Stimulated activated memory B cell treated with anti-CD40 and anti-IgM and Interleukin-4, amounts not matched to agents 10 μg/mL and 1 μg/mL and 100 μg/mL, for 72 hours (primary cell): Measurements from ENCODE around the gene CAMK2B.
A peak's percentile ranks its signal among the peaks of the same experiment; 100 is the strongest.

Experiments
- ATAC-seq: fragments of 150-1000 bp; cut with Tn5 transposase; 2 replicates; pipeline ENCODE4 v1.10.0; 2021
- H3K27ac Mint-ChIP-seq: one replicate; pipeline ENCODE4 v1.8.0; 2022; ENCODE audit warnings: mild to moderate bottlenecking, mixed read lengths
- H3K27me3 Mint-ChIP-seq: one replicate; pipeline ENCODE4 v1.8.0; 2022; ENCODE audit warnings: mixed read lengths
- H3K36me3 Mint-ChIP-seq: one replicate; pipeline ENCODE4 v1.8.0; 2022; ENCODE audit warnings: mixed read lengths
- H3K4me1 Mint-ChIP-seq: one replicate; pipeline ENCODE4 v1.8.0; 2022; ENCODE audit warnings: mixed read lengths
- H3K4me3 Mint-ChIP-seq: one replicate; pipeline ENCODE4 v1.8.0; 2022; ENCODE audit warnings: mild to moderate bottlenecking, moderate library complexity, mixed read lengths
- H3K9me3 Mint-ChIP-seq: one replicate; pipeline ENCODE4 v1.8.0; 2022; ENCODE audit warnings: mixed read lengths

The CAMK2B gene

DNA sequence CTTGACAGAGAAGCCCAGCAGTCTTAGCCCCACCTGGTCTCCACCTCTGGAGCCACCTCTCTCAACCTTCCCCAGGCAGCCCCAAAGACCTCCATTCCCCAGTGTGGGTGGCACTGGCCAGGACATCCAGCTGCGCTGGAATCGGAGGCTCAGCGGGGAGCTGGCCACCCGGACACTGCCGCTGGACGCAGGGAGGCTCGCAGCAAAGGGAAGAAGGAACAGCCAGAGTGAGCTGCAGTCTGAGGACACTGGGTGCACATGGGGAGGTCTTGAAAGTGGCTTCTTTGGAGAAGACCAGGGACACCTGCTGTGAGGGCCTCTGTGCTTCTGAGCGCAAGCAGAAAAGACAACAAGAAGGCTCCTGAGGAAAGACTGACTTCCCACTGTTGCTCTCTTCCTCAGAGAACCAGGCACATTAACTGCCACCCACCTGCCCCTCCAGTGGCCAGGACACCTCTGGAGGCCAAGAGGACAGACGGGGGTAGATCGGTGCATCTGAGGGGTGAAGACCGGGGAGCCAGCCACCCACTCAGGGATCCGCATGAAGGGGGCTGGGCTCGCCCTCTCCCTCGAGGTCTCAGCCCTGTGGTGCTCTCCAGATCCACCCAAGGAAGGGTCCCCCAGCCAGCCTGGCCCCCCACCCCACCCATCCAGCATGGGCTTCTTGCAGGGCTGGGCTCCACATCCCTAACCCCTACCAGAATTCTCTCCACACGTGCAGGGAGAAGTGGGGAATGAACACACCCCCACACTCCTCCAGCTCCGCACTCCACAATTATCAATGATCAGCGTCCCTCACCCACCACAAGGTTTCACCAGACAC, 1.8 kb downstream of the CAMK2B start:
- H3K4me3 Mint-ChIP-seq, result peak overlapping the region; percentile 27
- peaks cover 47% of the 10 kb centered on the region for H3K27me3 Mint-ChIP-seq
- H3K27ac Mint-ChIP-seq, result no peak overlapping the region
- peaks cover 4% of the 10 kb centered on the region for H3K9me3 Mint-ChIP-seq
- no peak for ATAC-seq
- no peaks in the 10 kb centered on the region for H3K36me3 Mint-ChIP-seq
- H3K4me1 Mint-ChIP-seq, result peaks cover 24% of the 10 kb centered on the region

DNA sequence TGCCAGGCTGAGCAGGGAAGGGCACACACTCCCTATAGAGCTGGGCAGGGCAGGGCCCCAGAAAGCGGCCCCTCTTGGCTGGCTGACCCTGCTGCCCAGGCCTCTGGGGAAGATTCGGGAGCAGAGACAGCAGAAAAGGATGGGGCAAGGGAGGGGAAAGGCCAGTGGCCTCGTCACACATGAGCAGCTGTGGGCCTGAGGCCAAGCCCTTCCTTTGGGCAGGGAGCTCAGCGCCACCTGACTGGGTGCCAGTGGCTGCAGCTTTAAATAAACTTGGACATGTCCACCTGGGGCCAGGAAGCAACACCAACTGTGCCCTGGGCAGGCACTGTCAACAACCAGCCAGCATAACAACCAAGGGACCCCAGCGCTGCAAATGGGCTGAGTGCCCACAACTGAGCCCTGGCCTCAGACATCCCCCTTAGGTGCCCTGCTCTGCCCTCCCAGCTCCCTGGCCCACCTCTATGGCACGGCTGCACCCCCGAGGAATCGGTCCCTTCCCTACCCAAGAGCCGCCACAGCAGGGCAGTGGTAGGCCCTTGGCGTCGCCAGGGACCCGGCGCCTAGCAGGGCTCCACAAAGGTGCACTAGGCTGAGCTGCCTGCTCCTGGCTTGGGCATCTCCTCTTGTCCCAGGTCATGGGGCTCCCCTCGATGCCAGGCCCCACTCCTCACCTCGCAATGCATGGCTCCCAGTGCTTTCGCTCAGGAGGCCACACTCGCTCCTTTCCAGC, 2.6 kb downstream of the CAMK2B start:
- no peak overlapping the region for H3K4me3 Mint-ChIP-seq
- peaks cover 24% of the 10 kb centered on the region for H3K4me1 Mint-ChIP-seq
- H3K27ac Mint-ChIP-seq, result no peak overlapping the region
- H3K27me3 Mint-ChIP-seq, result peaks cover 47% of the 10 kb centered on the region
- no peaks in the 10 kb centered on the region for H3K9me3 Mint-ChIP-seq
- H3K36me3 Mint-ChIP-seq, result no peaks in the 10 kb centered on the region
- no peak for ATAC-seq

DNA sequence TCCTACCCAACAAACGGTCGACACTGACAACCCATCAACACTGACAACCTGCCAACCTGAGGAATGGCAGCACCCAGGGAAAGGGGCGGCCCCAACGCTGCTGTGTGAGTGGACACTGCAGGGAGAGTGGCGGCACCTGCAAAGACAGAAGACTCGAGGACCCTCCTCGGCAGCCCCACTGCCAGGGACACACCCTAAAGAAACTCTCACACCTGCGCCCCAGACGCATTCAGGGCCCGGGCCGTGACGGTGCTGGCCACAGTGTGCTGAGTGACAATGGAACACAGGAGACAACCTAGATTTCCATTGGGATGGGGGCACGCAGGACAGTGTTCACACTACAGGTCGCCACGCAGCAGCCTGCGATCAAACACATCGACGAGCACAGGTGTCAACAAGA, 3.6 kb downstream of the CAMK2B start:
- Mint-ChIP-seq H3K36me3 (no peaks in the 10 kb centered on the region), H3K4me3 (no peak overlapping the region), H3K27me3 (peaks cover 44% of the 10 kb centered on the region), H3K27ac (no peak overlapping the region), H3K9me3 (no peaks in the 10 kb centered on the region), H3K4me1 (peaks cover 23% of the 10 kb centered on the region)
- no peak for ATAC-seq

DNA sequence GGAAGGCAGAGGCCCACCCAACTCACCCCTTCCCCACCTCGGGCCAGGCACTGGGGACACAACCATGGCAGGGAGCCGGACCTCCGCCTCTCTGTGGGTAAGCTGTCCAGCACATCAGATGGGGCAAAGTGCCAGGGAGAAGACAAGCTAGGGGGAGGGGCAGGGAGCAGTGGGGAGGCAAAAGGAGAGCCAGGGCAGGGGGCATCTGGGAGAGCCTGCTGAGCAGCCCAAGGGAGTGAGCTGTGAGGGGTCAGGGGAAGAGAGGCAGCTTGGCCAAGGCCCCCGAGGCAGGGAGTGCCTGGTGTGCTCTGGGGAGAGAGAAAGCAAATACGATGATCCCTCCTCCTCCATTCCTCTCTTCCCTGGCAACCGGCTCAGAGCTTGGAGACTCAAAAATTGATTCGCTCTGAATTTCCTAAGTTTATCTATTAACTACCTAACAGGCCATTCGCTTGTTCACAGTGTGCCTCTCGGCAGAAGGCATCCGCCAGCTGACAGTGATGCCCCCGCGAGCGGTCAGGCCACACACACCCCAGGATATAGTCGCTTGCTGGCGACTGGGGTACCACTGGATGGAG, 4.5 kb downstream of the CAMK2B start:
- Mint-ChIP-seq H3K4me1 (peaks cover 14% of the 10 kb centered on the region), H3K9me3 (no peaks in the 10 kb centered on the region), H3K27me3 (peaks cover 35% of the 10 kb centered on the region), H3K4me3 (no peak overlapping the region), H3K27ac (no peak overlapping the region), H3K36me3 (no peaks in the 10 kb centered on the region)
- ATAC-seq, result no peak

DNA sequence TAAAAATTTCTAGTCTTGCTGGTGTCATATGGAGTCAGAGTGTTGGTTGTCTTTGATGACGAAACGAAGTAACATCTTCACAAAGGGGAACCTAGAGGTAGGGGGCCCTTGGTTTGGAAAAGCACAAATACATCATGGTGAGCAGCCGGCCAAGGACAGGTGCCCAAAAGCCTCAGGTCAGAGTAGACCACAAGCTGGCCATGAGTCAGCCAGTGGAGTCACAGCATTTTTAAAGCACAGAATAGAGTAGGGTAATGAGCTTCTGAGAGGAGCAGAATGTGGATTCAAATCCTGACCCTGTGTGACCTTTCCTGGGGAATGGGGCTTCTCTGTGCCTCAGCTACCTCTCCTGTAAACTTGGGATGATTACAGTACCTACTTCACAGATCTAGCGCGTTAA, 5.3 kb downstream of the CAMK2B start:
- Mint-ChIP-seq H3K27me3 (peaks cover 29% of the 10 kb centered on the region), H3K4me3 (no peak overlapping the region), H3K27ac (no peak overlapping the region), H3K4me1 (peaks cover 10% of the 10 kb centered on the region), H3K36me3 (no peaks in the 10 kb centered on the region), H3K9me3 (no peaks in the 10 kb centered on the region)
- ATAC-seq, result no peak

DNA sequence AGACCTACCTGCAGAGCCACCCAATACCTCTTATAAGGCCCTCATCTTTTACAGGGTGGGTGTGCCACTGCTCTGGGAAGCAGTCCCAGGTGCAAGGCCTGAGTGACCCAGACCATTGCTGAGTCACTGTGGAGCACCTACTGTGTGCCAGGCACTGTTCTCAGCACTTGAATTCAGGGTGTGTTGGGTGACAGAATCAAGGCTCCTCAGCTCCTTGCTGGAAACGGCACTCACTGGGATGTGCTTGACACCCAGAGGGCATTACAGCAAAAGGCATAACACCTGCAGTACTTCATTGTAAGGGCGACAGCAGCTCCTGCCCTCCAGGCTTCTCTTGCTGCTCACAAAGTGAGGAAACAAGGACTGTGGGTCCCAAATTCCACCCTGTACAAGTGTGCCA, 7.1 kb downstream of the CAMK2B start:
- no peak overlapping the region for H3K4me3 Mint-ChIP-seq
- no peak overlapping the region for H3K27ac Mint-ChIP-seq
- H3K4me1 Mint-ChIP-seq, result no peaks in the 10 kb centered on the region
- peaks cover 21% of the 10 kb centered on the region for H3K27me3 Mint-ChIP-seq
- no peaks in the 10 kb centered on the region for H3K36me3 Mint-ChIP-seq
- no peaks in the 10 kb centered on the region for H3K9me3 Mint-ChIP-seq
- ATAC-seq, result no peak

DNA sequence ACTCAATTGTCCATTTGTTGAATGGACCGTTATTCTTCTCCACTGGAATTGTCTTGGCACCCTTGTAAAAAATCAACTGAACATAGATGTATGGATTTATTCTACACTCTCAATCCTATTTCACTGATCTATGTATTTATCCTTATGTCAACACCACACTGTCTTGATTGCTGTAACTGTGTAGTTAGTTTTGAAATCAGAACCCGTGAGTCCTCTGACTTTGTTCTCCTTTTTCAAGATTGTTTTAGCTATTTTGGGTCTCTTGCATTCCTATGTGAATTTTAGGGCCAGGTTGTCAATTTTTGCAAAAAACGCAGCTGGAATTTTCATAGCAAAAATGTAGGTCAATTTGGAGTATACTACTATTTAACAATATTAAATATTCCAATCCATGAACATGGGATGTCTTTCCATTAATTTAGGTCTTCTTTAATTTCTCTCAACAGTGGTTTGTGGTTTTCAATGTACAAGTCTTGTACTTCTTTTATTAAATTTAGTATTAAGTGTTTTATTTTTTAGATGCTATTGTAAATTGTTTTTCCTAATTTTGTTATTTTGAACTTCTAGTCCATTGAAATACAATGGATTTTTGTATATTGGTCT, 10.0 kb downstream of the CAMK2B start:
- H3K36me3 Mint-ChIP-seq, result no peaks in the 10 kb centered on the region
- H3K9me3 Mint-ChIP-seq, result no peaks in the 10 kb centered on the region

DNA sequence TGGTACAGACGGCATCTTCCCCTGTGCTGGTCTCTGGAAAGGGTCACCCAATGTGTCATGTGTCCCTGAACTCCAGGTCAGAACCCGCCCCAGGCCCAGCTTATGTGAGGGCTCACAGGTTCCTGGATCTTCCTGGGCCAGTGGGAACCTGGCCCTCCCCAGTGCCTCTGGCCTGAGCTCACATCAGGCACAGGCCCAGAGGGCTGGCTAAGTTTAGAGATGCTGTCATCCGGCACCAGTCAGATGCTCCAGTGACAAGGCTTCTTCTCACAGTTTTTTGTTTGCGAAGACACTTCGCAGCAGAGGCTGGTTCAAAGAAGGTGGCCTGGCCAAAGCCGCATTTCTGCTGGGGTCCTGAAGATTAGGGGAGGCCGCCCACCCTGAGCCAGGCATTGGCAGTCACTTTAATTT, 11.8 kb downstream of the CAMK2B start:
- Mint-ChIP-seq H3K27me3 (peaks cover 11% of the 10 kb centered on the region), H3K4me1 (no peaks in the 10 kb centered on the region), H3K27ac (no peak overlapping the region), H3K36me3 (no peaks in the 10 kb centered on the region), H3K9me3 (no peaks in the 10 kb centered on the region), H3K4me3 (no peak overlapping the region)
- ATAC-seq, result no peak

More for the DNA sequence above, 10.0 kb downstream of the CAMK2B start:
- Mint-ChIP-seq H3K27ac (no peak overlapping the region), H3K4me3 (no peak overlapping the region), H3K27me3 (peaks cover 8% of the 10 kb centered on the region), H3K4me1 (no peaks in the 10 kb centered on the region)
- ATAC-seq, result no peak

DNA sequence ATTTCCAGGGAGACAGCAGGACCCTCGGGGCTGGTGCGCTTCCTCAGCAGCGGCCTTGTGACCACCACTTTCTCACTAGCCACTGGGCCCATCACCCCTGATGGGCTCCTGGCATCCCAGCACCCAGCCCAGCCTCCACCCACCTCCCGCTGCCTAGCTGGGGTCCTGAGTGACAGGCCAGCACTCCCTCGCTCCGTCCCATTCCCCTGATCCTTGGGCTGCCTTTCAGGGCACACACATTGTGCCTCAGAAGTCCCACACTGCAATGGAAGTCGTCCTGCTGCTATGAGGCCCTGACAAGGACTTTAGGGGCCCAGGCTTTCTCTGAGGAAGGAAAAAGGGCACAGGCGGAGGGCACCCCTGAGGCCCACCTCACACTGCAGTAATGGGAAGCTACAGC, 12.4 kb downstream of the CAMK2B start:
- Mint-ChIP-seq H3K4me3 (no peak overlapping the region), H3K27ac (no peak overlapping the region), H3K36me3 (no peaks in the 10 kb centered on the region), H3K4me1 (no peaks in the 10 kb centered on the region), H3K27me3 (peaks cover 17% of the 10 kb centered on the region), H3K9me3 (no peaks in the 10 kb centered on the region)
- ATAC-seq, result no peak

DNA sequence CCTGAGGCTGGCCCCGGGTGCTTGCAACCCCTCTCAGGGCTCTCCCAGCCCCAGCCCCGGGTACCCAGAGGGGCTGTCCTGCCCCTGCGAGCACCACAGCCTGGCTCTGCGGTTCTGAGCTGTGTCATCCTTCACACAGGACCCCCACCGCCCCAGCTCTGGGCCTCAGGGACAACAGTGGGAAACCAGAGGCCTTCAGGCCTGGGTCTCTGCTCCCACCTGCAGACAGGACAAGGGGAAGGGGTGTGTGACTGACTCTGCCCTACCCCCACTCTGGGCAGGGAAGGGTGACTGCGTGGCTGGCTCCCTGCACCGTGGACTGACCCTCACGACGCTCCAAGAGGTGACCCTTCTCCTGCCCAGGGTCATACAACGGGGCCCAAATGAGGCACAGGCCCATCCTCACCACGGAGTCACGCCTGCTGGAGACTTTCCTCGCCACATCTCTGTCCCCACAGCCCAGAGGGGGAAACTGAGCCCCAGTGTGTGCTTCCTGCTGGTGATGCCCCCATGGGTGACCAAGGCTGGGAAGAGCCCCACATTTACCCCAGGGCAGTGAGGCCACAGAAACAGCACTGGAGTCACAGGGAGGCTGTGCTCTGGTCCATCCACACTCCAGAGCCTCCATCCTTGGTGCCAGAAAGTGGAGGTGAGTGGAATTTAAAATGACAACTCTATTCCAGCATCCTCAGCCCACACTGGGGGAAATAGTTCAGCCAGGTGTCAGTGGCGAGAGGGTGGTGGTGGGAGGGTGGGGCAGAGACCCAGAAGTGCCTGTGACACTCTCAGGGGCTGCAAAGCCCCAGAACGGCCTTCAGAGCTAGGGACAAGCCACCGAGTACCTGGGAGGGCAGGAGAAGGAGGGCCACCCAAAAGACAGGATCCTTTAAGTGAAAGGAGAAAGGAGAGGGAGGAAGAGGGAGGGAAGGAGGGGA, 13.6 kb downstream of the CAMK2B start:
- no peaks in the 10 kb centered on the region for H3K36me3 Mint-ChIP-seq
- H3K27me3 Mint-ChIP-seq, result peaks cover 21% of the 10 kb centered on the region
- peaks cover 5% of the 10 kb centered on the region for H3K4me1 Mint-ChIP-seq
- peaks cover 4% of the 10 kb centered on the region for H3K9me3 Mint-ChIP-seq
- no peak overlapping the region for H3K4me3 Mint-ChIP-seq
- no peak overlapping the region for H3K27ac Mint-ChIP-seq
- ATAC-seq, result no peak

DNA sequence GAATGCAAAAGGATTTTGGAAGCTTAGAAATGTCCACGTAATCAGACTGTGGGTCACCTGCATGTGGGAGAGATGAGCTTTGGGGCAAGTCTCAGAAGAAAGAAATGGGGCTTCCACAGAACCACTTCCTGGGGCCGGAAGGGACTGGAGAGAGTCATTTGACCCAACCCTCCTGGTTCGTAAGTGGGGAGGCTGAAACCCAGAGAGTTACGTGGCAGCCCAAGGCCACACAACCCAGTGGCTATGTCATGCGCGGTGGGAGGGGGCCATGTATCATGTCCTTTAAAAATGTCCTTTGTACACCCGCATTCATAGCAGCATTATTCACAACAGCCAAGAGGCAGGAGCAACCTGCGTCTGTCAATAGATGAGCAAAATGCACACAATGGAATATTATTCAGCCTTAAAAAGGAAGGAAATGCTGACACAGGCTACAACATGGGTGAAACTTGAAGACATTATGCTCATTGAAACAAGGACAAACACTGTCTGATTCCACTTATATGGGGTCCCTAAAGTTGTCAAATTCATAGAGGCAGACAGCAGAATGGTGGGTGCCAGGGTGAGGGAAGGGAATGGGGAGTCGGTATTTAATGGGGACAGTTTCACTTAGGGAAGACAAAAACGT, 15.1 kb downstream of the CAMK2B start:
- Mint-ChIP-seq H3K27ac (no peak overlapping the region), H3K4me3 (peak overlapping the region; percentile 50), H3K9me3 (peaks cover 10% of the 10 kb centered on the region), H3K27me3 (peaks cover 21% of the 10 kb centered on the region), H3K36me3 (peaks cover 4% of the 10 kb centered on the region), H3K4me1 (peaks cover 20% of the 10 kb centered on the region)
- no peak for ATAC-seq

DNA sequence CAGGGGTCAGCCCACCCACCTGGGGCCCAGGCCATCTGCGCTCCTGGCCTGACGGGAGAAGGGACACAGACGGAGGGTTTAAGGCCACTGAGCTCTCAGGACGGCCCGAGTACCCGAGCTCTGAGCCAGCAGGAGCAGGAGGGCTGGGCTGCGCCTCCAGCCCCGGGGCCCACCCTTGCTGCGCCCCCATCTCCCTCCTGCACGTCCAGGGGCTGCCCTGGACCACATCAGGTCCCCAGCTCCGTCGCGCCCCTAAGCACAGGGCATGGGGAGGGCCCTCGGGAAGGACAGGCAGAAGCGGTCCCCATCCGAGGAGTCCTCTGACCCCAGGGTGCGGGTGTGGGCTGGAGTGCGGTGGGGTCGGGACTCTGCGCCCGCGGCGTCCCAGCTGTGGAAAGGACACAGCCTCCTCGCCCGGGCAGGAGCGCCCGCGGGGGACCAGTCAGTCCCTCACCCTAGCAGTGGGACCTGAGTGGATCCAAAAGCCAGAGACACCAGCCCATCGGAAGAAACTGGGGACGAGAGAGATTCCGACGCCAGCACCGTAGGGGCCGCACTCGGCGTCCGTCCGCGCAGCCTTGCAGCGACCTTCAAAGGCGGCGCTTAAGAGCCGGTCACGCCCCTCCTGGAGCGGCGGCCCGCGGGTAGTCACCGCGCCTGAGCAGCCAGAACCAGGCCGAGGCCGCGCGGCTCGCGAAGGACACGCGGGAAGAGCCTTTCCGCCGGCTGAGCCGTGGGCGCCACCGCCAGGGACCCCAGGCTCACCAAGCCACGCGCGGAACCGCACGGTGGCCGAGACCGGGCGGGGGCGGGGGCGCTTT, 15.9 kb downstream of the CAMK2B start:
- no peak overlapping the region for H3K27ac Mint-ChIP-seq
- H3K4me3 Mint-ChIP-seq, result peak overlapping the region; percentile 50
- peaks cover 10% of the 10 kb centered on the region for H3K9me3 Mint-ChIP-seq
- peak; percentile 76 for ATAC-seq
- peaks cover 20% of the 10 kb centered on the region for H3K27me3 Mint-ChIP-seq
- H3K4me1 Mint-ChIP-seq, result peaks cover 22% of the 10 kb centered on the region
- peaks cover 4% of the 10 kb centered on the region for H3K36me3 Mint-ChIP-seq

DNA sequence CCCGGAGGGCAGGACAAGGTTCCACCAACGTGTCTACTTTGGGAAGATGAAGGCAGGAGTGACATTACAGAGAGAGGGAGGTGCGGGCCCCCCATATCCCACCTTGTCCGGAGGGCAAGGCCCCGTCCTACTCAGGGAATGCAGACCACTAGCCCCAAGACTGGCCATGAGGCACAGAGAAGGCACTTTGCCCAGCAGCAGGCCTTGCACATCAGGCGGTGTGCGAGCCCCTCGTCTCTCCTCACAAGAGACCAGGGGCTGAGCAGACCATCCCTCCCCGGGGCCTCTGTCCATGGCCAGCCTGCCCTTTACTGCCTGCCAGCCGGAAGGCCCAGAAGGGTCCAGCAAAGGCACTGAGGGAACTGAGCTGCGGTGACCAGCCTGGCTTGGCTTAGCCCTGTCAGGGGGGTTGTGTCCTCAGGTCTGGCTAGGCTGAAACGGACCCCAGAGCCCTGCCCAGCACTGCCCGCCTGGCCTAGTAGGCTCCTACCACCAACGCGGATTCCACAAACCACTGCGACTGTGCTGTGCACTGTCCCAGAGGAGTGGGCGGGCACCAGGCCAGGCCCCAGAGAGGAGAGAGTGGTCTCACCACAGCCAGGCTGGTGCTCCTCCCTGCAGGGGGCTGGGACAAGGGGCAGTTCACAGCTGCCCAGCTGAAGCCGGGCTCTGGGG, 16.7 kb downstream of the CAMK2B start:
- Mint-ChIP-seq H3K36me3 (peaks cover 4% of the 10 kb centered on the region), H3K9me3 (peaks cover 10% of the 10 kb centered on the region), H3K27ac (no peak overlapping the region), H3K27me3 (peaks cover 13% of the 10 kb centered on the region), H3K4me3 (no peak overlapping the region), H3K4me1 (peaks cover 22% of the 10 kb centered on the region)
- ATAC-seq, result no peak
